Right lobe of liver (tissue), 4 donors: ENCODE measurements around the gene FCHO1.

Experiments
- POLR2A ChIP-seq: fragments of 450-650 bp; IDR thresholded peaks from one replicate; pipeline ENCODE4 v1.6.1; 2017; ENCODE audit warnings: antibody characterized with exemption, mild to moderate bottlenecking
- TF ChIP-seq, protein P1 (sequence below), 4 donors: fragments of 200-600 bp in 3 of 4; fragments of 450-650 bp in 1 of 4; IDR thresholded peaks; one replicate each; pipeline versions ENCODE4 v1.5.1 to v1.8.0; 2016 to 2022; ENCODE audit warnings: antibody characterized with exemption in 4 of 4, mild to moderate bottlenecking in 2 of 4
- donor health status: DM: no; HTN: no; CAD: no.
- donor health status: DM: no; HTN: no; CAD: no.
- donor health status: DM: no; HTN: yes; CAD: no.

GRCh38 chr19:17802137-17802858, 51.0 kb downstream of the FCHO1 start:
- TF ChIP-seq, protein P1, sequence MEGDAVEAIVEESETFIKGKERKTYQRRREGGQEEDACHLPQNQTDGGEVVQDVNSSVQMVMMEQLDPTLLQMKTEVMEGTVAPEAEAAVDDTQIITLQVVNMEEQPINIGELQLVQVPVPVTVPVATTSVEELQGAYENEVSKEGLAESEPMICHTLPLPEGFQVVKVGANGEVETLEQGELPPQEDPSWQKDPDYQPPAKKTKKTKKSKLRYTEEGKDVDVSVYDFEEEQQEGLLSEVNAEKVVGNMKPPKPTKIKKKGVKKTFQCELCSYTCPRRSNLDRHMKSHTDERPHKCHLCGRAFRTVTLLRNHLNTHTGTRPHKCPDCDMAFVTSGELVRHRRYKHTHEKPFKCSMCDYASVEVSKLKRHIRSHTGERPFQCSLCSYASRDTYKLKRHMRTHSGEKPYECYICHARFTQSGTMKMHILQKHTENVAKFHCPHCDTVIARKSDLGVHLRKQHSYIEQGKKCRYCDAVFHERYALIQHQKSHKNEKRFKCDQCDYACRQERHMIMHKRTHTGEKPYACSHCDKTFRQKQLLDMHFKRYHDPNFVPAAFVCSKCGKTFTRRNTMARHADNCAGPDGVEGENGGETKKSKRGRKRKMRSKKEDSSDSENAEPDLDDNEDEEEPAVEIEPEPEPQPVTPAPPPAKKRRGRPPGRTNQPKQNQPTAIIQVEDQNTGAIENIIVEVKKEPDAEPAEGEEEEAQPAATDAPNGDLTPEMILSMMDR (IDR thresholded peaks at IDR 0.05), result no peak
- no peak for TF ChIP-seq POLR2A
